Measurements from ENCODE around the gene AIFM3. TPM values are rescaled to one million over a fixed set of nuclear protein-coding genes. Genes with fewer than 3 reads are reported as not detected.
A peak's percentile ranks its signal among the peaks of the same experiment; 100 is the strongest.

Gene AIFM3
- total RNA-seq, 3 donors from 2014 or later = 73.1 to 239 (median 181) TPM

DNA sequence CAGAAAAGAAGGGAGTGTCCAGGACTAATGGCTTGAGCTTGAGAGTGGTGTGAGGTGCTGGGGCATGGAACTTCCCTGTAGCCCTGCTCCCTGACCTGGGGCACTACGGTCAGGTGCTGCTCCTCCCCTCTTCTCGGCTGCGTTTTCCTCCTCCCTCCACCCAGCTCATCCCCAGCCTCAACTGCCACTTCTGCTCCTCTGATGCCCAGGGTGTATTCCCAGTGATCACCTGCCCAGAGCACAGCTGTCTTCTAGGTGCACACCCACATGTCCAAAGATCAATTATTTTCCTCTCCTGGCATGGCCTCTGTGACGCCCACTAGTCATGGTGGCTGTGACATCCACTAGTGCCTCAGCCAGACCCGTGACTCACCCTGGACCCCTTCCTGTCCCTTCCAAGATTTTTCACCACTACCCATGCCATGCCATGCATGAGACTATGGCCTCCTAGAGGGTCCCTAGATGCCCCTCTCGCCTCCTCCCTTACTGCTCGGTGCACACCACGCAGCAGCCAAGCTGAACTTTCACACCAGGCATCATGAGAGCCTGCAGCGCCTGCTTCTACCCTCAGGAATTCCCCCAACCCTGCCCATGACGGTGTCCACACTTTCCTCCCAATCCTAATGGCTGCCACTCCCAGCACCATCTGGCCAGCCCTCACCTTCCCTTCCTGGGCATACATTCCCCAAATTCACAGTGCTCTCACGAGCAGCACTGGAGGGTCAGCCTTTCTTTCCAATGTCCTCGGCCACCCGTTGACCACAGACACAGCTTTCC, 49.8 kb downstream of the AIFM3 start:
- Histone ChIP-seq H3K4me1 (ENCODE audit: low read depth) (peaks cover 21% of the 10 kb centered on the region), H3K9me3 (no peaks in the 10 kb centered on the region), H3K4me3 (no peak overlapping the region), H3K36me3 (ENCODE audit: low read depth) (no peaks in the 10 kb centered on the region)
- DNase-seq = no peak
- intact Hi-C loops (cut with DNase I, micrococcal nuclease) = no loop called here
- ATAC-seq = peak; percentile 9
- TF ChIP-seq, protein P1, sequence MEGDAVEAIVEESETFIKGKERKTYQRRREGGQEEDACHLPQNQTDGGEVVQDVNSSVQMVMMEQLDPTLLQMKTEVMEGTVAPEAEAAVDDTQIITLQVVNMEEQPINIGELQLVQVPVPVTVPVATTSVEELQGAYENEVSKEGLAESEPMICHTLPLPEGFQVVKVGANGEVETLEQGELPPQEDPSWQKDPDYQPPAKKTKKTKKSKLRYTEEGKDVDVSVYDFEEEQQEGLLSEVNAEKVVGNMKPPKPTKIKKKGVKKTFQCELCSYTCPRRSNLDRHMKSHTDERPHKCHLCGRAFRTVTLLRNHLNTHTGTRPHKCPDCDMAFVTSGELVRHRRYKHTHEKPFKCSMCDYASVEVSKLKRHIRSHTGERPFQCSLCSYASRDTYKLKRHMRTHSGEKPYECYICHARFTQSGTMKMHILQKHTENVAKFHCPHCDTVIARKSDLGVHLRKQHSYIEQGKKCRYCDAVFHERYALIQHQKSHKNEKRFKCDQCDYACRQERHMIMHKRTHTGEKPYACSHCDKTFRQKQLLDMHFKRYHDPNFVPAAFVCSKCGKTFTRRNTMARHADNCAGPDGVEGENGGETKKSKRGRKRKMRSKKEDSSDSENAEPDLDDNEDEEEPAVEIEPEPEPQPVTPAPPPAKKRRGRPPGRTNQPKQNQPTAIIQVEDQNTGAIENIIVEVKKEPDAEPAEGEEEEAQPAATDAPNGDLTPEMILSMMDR (IDR thresholded peaks at IDR 0.05) = no peak

DNA sequence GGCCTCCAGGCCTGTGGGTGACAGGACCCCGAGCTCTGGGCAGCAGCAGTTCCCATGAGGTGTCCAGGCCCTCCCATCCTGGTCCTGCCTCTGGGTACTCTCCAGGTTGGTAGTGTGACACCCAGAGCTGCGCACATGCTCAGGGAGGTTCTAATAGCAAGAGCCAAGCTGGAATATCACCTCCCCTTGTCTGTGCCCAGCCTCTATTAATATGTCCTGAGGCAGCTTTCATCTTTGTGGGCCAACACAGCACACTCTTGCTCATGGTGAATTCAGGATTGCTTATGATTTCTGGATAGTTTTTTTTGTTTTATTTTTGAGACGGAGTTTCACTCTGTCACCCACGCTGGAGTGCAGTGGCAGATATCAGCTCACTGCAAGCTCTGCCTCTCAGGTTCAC, 51.3 kb downstream of the AIFM3 start:
- no peak overlapping the region for H3K4me3 ChIP-seq
- no peaks in the 10 kb centered on the region for H3K36me3 ChIP-seq (ENCODE audit: low read depth)
- ATAC-seq (no peak), DNase-seq (no peak)
- H3K4me1 ChIP-seq (ENCODE audit: low read depth) = peaks cover 21% of the 10 kb centered on the region
- TF ChIP-seq, protein P1 (IDR thresholded peaks at IDR 0.05) = no peak
- intact Hi-C loops (cut with DNase I, micrococcal nuclease) = no loop called here
- H3K9me3 ChIP-seq = no peaks in the 10 kb centered on the region

DNA sequence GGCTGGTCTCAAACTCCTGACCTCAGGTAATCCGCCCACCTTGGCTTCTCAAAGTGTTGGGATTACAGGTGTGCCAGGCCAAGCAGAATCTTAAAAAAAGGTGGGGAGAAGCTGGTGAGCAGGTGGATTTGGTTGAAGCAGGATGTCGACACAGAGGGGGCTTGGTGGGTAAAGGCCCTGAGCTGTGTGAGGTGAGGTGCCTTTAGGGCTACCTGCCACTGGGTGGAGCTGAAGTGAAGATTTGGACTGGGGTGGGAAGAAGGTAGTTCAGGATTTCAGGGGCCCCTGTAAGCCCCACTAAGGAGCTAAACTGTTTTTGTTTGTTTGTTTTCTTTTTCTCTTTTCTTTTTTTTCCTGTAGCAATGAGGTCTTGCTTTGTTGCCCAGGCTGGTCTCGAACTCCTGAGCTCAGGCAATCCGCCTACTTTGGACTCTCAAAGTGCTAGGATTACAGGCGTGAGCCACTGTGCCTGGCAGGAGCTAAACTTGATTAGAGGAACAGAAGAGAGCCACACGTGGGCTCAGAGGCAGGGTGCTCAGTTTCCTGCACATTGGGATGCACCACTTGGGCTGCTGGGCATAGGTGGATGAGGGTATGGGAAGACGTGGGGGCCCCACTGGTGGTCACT, 53.9 kb downstream of the AIFM3 start:
- intact Hi-C loops (cut with DNase I, micrococcal nuclease) = no loop called here
- H3K9me3 ChIP-seq = no peaks in the 10 kb centered on the region
- H3K36me3 ChIP-seq (ENCODE audit: low read depth) = no peaks in the 10 kb centered on the region
- TF ChIP-seq, protein P1 (IDR thresholded peaks at IDR 0.05) = no peak
- no peaks in the 10 kb centered on the region for H3K4me1 ChIP-seq (ENCODE audit: low read depth)
- no peak overlapping the region for H3K4me3 ChIP-seq
- DNase-seq (no peak), ATAC-seq (no peak)

DNA sequence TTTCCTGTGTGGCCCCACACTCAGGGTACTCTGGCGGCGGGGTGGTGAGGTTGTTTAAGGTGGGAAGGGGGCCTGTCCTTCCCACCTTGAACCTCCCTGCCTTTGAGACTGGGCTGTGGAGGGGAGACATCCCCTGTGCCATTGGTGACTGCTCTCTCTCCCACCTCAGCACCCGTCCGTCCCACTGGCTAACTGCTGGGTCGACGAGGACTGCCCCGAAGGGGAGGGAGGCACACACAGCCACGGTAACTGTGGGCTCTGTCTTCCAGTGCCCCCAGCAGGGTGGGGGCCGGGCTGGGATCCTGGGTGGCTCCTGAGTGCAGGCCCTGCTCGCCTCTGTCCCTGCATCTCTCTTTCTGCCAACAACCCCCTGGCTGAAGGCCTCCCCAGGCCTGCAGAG, 55.5 kb downstream of the AIFM3 start:
- H3K4me1 ChIP-seq (ENCODE audit: low read depth) = no peaks in the 10 kb centered on the region
- H3K4me3 ChIP-seq = no peak overlapping the region
- DNase-seq (no peak), ATAC-seq (no peak)
- intact Hi-C loops (cut with DNase I, micrococcal nuclease) = no loop called here
- H3K9me3 ChIP-seq = no peaks in the 10 kb centered on the region
- no peaks in the 10 kb centered on the region for H3K36me3 ChIP-seq (ENCODE audit: low read depth)
- TF ChIP-seq, protein P1 (IDR thresholded peaks at IDR 0.05) = no peak

DNA sequence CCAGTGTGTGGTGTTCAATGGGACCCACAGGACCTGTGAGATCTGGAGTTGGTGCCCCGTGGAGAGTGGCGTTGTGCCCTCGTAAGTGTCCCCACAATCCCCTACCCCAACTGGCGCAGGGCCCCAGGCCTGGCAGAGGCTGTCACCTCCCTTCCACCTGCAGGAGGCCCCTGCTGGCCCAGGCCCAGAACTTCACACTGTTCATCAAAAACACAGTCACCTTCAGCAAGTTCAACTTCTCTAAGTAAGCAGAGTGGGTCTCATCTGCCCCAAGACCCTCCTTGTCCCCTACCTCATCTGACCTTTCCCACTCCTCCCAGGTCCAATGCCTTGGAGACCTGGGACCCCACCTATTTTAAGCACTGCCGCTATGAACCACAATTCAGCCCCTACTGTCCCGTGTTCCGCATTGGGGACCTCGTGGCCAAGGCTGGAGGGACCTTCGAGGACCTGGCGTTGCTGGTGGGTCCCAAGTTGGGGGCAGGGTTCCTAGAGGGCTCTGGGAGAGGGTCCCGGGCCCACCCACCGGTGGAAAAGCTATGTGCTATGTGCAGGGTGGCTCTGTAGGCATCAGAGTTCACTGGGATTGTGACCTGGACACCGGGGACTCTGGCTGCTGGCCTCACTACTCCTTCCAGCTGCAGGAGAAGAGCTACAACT, 56.0 kb downstream of the AIFM3 start:
- H3K9me3 ChIP-seq = no peaks in the 10 kb centered on the region
- TF ChIP-seq, protein P1 (IDR thresholded peaks at IDR 0.05) = no peak
- no peak for ATAC-seq
- H3K4me1 ChIP-seq (ENCODE audit: low read depth) = no peaks in the 10 kb centered on the region
- H3K4me3 ChIP-seq = no peak overlapping the region
- intact Hi-C loops (cut with DNase I, micrococcal nuclease) = no loop called here
- no peaks in the 10 kb centered on the region for H3K36me3 ChIP-seq (ENCODE audit: low read depth)
- no peak for DNase-seq

Data from mucosa of descending colon (tissue), 3 donors.